NCI-H774 (cell line): ENCODE results near the gene GPR15LG.

ENCODE experiments used
- DNase-seq: peaks from one replicate; lab custom pipeline; 2025; lab: John Stamatoyannopoulos, UW

The GPR15LG gene

GRCh38 chr10:84193846-84194423 lies 20.3 kb downstream of the GPR15LG start:
- DNase-seq: no peak

GRCh38 chr10:84194424-84195043 lies 20.9 kb downstream of the GPR15LG start, which contains the start of gene CDHR1:
Gene CDHR1 (plus strand): TSS chr10:84194537. CDS start chr10:84194761, 224 bp downstream.
- no peak for DNase-seq

GRCh38 chr10:84195044-84195830 lies 21.6 kb downstream of the GPR15LG start:
- DNase-seq: no peak

- peak; percentile 52 for DNase-seq
Measured at GRCh38 chr10:84196083-84196482, 22.5 kb downstream of the GPR15LG start.

- DNase-seq: no peak
Measured at GRCh38 chr10:84196941-84197340, 23.3 kb downstream of the GPR15LG start.

- no peak for DNase-seq
Measured at GRCh38 chr10:84197643-84198042, 24.0 kb downstream of the GPR15LG start.

- DNase-seq: no peak
Measured at GRCh38 chr10:84198206-84198915, 24.8 kb downstream of the GPR15LG start.

GRCh38 chr10:84200537-84201243 lies 27.1 kb downstream of the GPR15LG start:
- DNase-seq: no peak

- no peak for DNase-seq
Measured at GRCh38 chr10:84201244-84201606, 27.6 kb downstream of the GPR15LG start.

GRCh38 chr10:84201682-84202081 lies 28.1 kb downstream of the GPR15LG start:
- DNase-seq: no peak

GRCh38 chr10:84202349-84202748 lies 28.7 kb downstream of the GPR15LG start:
- no peak for DNase-seq

- DNase-seq: no peak
Measured at GRCh38 chr10:84204122-84204521, 30.5 kb downstream of the GPR15LG start.

GRCh38 chr10:84204610-84205009 lies 31.0 kb downstream of the GPR15LG start:
- no peak for DNase-seq

GRCh38 chr10:84205049-84205852 lies 31.6 kb downstream of the GPR15LG start:
- DNase-seq: no peak

- DNase-seq: no peak
Measured at GRCh38 chr10:84205853-84206525, 32.4 kb downstream of the GPR15LG start.

GRCh38 chr10:84208023-84208422 lies 34.4 kb downstream of the GPR15LG start:
- no peak for DNase-seq

GRCh38 chr10:84211566-84211965 lies 38.0 kb downstream of the GPR15LG start:
- DNase-seq: no peak

GRCh38 chr10:84212014-84212413 lies 38.4 kb downstream of the GPR15LG start:
- no peak for DNase-seq

GRCh38 chr10:84213076-84213475 lies 39.5 kb downstream of the GPR15LG start:
- no peak for DNase-seq

- no peak for DNase-seq
Measured at GRCh38 chr10:84214046-84214572, 40.5 kb downstream of the GPR15LG start.
